ENCODE data around the gene HEATR5A. TPM values are rescaled to one million over a fixed set of nuclear protein-coding genes. Genes with fewer than 3 reads are reported as not detected.
A peak's percentile ranks its signal among the peaks of the same experiment; 100 is the strongest.

Gene HEATR5A
- total and polyA plus RNA-seq, 9 of the 15 experiments (the other 6 are each of a cell fraction or from before 2014, with no cell fraction given), result 8.0 to 50.9 (median 23.0) TPM

DNA sequence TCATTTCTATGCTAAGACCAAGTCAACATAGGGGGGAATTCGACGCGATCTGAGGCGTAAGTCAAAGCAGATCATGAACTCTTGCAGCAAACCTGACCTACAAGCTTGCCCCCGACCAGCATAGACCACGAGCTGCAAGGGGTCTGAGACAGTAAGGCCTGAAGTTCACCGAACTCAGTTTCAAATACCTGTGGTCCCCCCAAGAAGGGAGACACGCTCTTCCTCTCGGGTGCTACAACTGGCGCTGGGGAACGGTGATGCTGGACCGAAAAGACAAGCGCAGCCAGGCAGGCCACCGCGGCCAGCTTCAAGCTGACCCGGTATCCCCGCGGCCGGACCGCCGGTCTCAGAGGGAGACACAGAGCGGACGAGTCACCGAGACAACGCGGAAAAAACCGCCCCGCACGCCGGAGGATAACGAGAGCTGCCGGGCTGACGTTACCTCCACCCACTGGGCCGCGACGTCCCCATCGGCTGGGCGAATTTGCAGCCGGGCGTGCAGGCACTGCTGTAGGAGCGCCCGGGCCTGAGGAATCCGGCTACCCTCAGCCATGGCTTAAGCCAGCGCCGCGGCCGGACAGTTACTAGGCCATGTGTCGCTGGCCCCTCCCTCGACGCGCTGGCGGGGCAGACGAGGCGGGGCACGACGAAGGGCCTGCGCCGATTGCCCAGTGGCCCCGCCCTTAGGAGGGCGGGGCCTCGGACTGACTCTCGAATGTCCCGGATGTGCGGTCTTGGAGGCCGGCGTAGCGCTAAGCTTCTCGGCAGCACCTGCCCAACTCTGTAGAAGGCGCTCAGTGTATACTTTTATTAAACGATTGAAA is 36.7 kb upstream of the HEATR5A start, which contains the start of gene DTD2 (continued):
- TF ChIP-seq, protein P1, sequence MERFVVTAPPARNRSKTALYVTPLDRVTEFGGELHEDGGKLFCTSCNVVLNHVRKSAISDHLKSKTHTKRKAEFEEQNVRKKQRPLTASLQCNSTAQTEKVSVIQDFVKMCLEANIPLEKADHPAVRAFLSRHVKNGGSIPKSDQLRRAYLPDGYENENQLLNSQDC (CRISPR knock-in tag; IDR thresholded peaks at IDR 0.05), result 0 out of 2 replicates have a peak, but pooled peaks have one; percentile 31
- TF ChIP-seq ZNF143 (CRISPR knock-in tag; IDR thresholded peaks at IDR 0.05) (no peak), CBX3 (IDR thresholded peaks at IDR 0.05; ENCODE audit: borderline replicate concordance in 1 of 2, low read length in 2 of 2) (no peak), ZNF274 (IDR thresholded peaks at IDR 0.05; ENCODE audit: borderline replicate concordance, low read depth, low read length) (no peak), ADNP (tag; IDR thresholded peaks at IDR 0.05) (no peak), MCM7 (IDR thresholded peaks at IDR 0.05) (no peak), L3MBTL2 (IDR thresholded peaks at IDR 0.05) (peak; percentile 91), SMARCB1 (IDR thresholded peaks at IDR 0.05; ENCODE audit: insufficient read length, low read depth) (no peak), MXI1 (IDR thresholded peaks at IDR 0.05; ENCODE audit: low read depth, low read length) (0 out of 2 replicates have a peak, but pooled peaks have one; percentile 33), PHB2 (IDR thresholded peaks at IDR 0.05; ENCODE audit: low read depth) (no peak), ZNF24 (IDR thresholded peaks at IDR 0.05) (no peak), MTA3 (IDR thresholded peaks at IDR 0.05; ENCODE audit: borderline replicate concordance) (0 out of 2 replicates have a peak, but pooled peaks have one; percentile 61), RCOR1 (IDR thresholded peaks at IDR 0.05; ENCODE audit: borderline replicate concordance in 1 of 2, low read depth in 2 of 2, low read length in 2 of 2) (no peak)
- TF ChIP-seq, protein P2, sequence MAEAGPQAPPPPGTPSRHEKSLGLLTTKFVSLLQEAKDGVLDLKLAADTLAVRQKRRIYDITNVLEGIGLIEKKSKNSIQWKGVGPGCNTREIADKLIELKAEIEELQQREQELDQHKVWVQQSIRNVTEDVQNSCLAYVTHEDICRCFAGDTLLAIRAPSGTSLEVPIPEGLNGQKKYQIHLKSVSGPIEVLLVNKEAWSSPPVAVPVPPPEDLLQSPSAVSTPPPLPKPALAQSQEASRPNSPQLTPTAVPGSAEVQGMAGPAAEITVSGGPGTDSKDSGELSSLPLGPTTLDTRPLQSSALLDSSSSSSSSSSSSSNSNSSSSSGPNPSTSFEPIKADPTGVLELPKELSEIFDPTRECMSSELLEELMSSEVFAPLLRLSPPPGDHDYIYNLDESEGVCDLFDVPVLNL (CRISPR knock-in tag; IDR thresholded peaks at IDR 0.05; ENCODE audit: low read depth), result no peak
- TF ChIP-seq, protein P3, sequence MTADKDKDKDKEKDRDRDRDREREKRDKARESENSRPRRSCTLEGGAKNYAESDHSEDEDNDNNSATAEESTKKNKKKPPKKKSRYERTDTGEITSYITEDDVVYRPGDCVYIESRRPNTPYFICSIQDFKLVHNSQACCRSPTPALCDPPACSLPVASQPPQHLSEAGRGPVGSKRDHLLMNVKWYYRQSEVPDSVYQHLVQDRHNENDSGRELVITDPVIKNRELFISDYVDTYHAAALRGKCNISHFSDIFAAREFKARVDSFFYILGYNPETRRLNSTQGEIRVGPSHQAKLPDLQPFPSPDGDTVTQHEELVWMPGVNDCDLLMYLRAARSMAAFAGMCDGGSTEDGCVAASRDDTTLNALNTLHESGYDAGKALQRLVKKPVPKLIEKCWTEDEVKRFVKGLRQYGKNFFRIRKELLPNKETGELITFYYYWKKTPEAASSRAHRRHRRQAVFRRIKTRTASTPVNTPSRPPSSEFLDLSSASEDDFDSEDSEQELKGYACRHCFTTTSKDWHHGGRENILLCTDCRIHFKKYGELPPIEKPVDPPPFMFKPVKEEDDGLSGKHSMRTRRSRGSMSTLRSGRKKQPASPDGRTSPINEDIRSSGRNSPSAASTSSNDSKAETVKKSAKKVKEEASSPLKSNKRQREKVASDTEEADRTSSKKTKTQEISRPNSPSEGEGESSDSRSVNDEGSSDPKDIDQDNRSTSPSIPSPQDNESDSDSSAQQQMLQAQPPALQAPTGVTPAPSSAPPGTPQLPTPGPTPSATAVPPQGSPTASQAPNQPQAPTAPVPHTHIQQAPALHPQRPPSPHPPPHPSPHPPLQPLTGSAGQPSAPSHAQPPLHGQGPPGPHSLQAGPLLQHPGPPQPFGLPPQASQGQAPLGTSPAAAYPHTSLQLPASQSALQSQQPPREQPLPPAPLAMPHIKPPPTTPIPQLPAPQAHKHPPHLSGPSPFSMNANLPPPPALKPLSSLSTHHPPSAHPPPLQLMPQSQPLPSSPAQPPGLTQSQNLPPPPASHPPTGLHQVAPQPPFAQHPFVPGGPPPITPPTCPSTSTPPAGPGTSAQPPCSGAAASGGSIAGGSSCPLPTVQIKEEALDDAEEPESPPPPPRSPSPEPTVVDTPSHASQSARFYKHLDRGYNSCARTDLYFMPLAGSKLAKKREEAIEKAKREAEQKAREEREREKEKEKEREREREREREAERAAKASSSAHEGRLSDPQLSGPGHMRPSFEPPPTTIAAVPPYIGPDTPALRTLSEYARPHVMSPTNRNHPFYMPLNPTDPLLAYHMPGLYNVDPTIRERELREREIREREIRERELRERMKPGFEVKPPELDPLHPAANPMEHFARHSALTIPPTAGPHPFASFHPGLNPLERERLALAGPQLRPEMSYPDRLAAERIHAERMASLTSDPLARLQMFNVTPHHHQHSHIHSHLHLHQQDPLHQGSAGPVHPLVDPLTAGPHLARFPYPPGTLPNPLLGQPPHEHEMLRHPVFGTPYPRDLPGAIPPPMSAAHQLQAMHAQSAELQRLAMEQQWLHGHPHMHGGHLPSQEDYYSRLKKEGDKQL (CRISPR knock-in tag; IDR thresholded peaks at IDR 0.05; ENCODE audit: borderline replicate concordance), result no peak
- TF ChIP-seq, protein P4, sequence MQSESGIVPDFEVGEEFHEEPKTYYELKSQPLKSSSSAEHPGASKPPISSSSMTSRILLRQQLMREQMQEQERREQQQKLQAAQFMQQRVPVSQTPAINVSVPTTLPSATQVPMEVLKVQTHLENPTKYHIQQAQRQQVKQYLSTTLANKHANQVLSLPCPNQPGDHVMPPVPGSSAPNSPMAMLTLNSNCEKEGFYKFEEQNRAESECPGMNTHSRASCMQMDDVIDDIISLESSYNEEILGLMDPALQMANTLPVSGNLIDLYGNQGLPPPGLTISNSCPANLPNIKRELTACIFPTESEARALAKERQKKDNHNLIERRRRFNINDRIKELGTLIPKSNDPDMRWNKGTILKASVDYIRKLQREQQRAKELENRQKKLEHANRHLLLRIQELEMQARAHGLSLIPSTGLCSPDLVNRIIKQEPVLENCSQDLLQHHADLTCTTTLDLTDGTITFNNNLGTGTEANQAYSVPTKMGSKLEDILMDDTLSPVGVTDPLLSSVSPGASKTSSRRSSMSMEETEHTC (IDR thresholded peaks at IDR 0.05), result no peak
- TF ChIP-seq, protein P5, sequence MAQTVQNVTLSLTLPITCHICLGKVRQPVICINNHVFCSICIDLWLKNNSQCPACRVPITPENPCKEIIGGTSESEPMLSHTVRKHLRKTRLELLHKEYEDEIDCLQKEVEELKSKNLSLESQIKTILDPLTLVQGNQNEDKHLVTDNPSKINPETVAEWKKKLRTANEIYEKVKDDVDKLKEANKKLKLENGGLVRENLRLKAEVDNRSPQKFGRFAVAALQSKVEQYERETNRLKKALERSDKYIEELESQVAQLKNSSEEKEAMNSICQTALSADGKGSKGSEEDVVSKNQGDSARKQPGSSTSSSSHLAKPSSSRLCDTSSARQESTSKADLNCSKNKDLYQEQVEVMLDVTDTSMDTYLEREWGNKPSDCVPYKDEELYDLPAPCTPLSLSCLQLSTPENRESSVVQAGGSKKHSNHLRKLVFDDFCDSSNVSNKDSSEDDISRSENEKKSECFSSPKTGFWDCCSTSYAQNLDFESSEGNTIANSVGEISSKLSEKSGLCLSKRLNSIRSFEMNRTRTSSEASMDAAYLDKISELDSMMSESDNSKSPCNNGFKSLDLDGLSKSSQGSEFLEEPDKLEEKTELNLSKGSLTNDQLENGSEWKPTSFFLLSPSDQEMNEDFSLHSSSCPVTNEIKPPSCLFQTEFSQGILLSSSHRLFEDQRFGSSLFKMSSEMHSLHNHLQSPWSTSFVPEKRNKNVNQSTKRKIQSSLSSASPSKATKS (CRISPR knock-in tag; IDR thresholded peaks at IDR 0.05), result no peak
